A673 (cell line): ENCODE results near the gene COMMD2.

Experiments
- EZH2 ChIP-seq: fragments of 200-600 bp; sonication (generic); IDR thresholded peaks from 2 replicates; pipeline ENCODE4 v1.6.1; 2017; ENCODE audit warnings: borderline replicate concordance, low read depth, mild to moderate bottlenecking, mixed read lengths, antibody characterized with exemption, low read length; ENCODE audit not compliant: poor library complexity, severe bottlenecking
- TF ChIP-seq, protein P1 (sequence below): fragments of 300-800, 200-600 bp; sonication (generic); conservative IDR thresholded peaks from 2 replicates; pipeline ENCODE4 v1.5.1; 2017; ENCODE audit warnings: low read depth, mild to moderate bottlenecking, antibody characterized with exemption, low read length, moderate library complexity, mixed read lengths

DNA sequence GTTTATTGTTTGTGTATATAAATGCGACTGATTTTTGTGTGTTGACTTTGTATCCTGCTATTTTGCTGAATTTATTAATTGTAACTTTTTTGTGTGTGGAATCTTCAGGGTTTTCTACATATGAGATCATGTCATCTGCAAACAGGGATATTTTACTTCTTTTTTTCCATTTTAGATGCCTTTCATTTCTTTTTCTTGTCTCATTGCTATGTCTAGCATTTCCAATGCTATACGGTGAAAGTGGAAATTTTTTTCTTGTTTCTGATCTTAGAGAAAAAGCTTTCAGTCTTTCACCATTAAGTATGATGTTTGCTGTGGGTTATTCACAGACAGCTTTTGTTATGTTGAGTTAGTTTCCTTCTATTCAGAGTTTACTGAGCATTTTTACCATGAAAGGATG, 31.4 kb downstream of the COMMD2 start:
- TF ChIP-seq, protein P1, sequence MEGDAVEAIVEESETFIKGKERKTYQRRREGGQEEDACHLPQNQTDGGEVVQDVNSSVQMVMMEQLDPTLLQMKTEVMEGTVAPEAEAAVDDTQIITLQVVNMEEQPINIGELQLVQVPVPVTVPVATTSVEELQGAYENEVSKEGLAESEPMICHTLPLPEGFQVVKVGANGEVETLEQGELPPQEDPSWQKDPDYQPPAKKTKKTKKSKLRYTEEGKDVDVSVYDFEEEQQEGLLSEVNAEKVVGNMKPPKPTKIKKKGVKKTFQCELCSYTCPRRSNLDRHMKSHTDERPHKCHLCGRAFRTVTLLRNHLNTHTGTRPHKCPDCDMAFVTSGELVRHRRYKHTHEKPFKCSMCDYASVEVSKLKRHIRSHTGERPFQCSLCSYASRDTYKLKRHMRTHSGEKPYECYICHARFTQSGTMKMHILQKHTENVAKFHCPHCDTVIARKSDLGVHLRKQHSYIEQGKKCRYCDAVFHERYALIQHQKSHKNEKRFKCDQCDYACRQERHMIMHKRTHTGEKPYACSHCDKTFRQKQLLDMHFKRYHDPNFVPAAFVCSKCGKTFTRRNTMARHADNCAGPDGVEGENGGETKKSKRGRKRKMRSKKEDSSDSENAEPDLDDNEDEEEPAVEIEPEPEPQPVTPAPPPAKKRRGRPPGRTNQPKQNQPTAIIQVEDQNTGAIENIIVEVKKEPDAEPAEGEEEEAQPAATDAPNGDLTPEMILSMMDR = no peak
- no peak for TF ChIP-seq EZH2
